Keratinocyte (primary cell): ENCODE measurements around the gene FLRT1.

ENCODE experiments used
- CTCF ChIP-seq, 3 experiments: IDR thresholded peaks in 1 of 3; conservative IDR thresholded peaks in 1 of 3; optimal IDR thresholded peaks in 1 of 3; 2 replicates in 2 of 3; 3 replicates in 1 of 3; pipeline versions ENCODE3 to v1.5.1; 2011; ENCODE audit warnings: low read length in 3 of 3, mild to moderate bottlenecking in 3 of 3, moderate library complexity in 2 of 3, control low read depth in 1 of 3, inconsistent platforms in 1 of 3; ENCODE audit not compliant: insufficient read depth in 2 of 3; ENCODE audit errors: extremely low read depth in 1 of 3
- EZH2 ChIP-seq: IDR thresholded peaks from one replicate; pipeline ENCODE4 v1.6.1; 2012; ENCODE audit warnings: inconsistent platforms, mild to moderate bottlenecking, low read length, moderate library complexity

GRCh38 chr11:64065141-64065465 is 29.4 kb downstream of the FLRT1 start:
- TF ChIP-seq CTCF (optimal IDR thresholded peaks at IDR 0.05 in 1 of 3, IDR thresholded peaks at IDR 0.05 in 1 of 3, conservative IDR thresholded peaks at IDR 0.05 in 1 of 3; ENCODE audit: extremely low read depth in 1 of 3, insufficient read depth in 2 of 3, low read length in 3 of 3) (no peak), EZH2 (no peak)
